ENCODE measurements around the gene ACOT11. TPM values are rescaled to one million over a fixed set of nuclear protein-coding genes. Genes with fewer than 3 reads are reported as not detected.

Gene ACOT11
- total and polyA plus RNA-seq, 10 of the 15 experiments (the other 5 are each of a cell fraction or from before 2014, with no cell fraction given): 0.04 to 0.85 (median 0.39) TPM; not detected in 1

GRCh38 chr1:54652168-54652567 is 104.1 kb downstream of the ACOT11 start:
- intact Hi-C loops (cut with micrococcal nuclease; ENCODE audit: unreplicated experiment): no loop called here
- Histone ChIP-seq H3K27ac (ENCODE audit: control insufficient read depth, insufficient read depth) (no peak overlapping the region), H3K4me2 (ENCODE audit: control insufficient read depth, insufficient read depth) (no peak overlapping the region), H3K4me3 (no peak overlapping the region), H3K36me3 (ENCODE audit: control insufficient read depth in 2 of 2, insufficient read depth in 2 of 2, low read length in 1 of 2) (no peaks in the 10 kb centered on the region), H3K9me3 (replicated peaks; ENCODE audit: control insufficient read depth, insufficient read depth, low read length) (no peaks in the 10 kb centered on the region), H3K9ac (ENCODE audit: control insufficient read depth, insufficient read depth, low read length) (no peak overlapping the region), H2AFZ (ENCODE audit: control insufficient read depth, low read depth, low read length) (no peak overlapping the region), H3K79me2 (ENCODE audit: control insufficient read depth, insufficient read depth, low read length) (no peaks in the 10 kb centered on the region), H4K20me1 (ENCODE audit: control insufficient read depth, insufficient read depth) (no peaks in the 10 kb centered on the region), H3K27me3 (replicated peaks in 1 of 2; ENCODE audit: control insufficient read depth in 2 of 2, insufficient read depth in 2 of 2, low read length in 1 of 2) (no peaks in the 10 kb centered on the region), H3K4me1 (ENCODE audit: control insufficient read depth, insufficient read depth, low read length) (no peaks in the 10 kb centered on the region)
- ChIA-PET POLR2A (no interaction called here), RAD21 (ENCODE audit: unreplicated experiment) (no interaction called here), SMC1A (ENCODE audit: uncharacterized antibody, unreplicated experiment) (no interaction called here), CTCF (interaction anchor here (1.5 kb wide), 1 partner anchor 11 kb away, joined by 3 read pairs; no protein-coding TSS in a partner anchor)
- no peak for FAIRE-seq
- DNase-seq (ENCODE audit: low read depth, low spot score): no peak
- in situ Hi-C loops (cut with MboI): no loop called here
- ATAC-seq: no peak
- BruUV-seq (replicated peaks): no TSS peak
- TF ChIP-seq BCL11A (IDR thresholded peaks at IDR 0.05; ENCODE audit: low read depth, low read length) (no peak), SMAD5 (IDR thresholded peaks at IDR 0.05; ENCODE audit: low read depth) (no peak), MYB (IDR thresholded peaks at IDR 0.05; ENCODE audit: borderline replicate concordance, low read depth, low read length) (no peak), RB1 (IDR thresholded peaks at IDR 0.05; ENCODE audit: borderline replicate concordance) (no peak)
- TF ChIP-seq, protein P1, sequence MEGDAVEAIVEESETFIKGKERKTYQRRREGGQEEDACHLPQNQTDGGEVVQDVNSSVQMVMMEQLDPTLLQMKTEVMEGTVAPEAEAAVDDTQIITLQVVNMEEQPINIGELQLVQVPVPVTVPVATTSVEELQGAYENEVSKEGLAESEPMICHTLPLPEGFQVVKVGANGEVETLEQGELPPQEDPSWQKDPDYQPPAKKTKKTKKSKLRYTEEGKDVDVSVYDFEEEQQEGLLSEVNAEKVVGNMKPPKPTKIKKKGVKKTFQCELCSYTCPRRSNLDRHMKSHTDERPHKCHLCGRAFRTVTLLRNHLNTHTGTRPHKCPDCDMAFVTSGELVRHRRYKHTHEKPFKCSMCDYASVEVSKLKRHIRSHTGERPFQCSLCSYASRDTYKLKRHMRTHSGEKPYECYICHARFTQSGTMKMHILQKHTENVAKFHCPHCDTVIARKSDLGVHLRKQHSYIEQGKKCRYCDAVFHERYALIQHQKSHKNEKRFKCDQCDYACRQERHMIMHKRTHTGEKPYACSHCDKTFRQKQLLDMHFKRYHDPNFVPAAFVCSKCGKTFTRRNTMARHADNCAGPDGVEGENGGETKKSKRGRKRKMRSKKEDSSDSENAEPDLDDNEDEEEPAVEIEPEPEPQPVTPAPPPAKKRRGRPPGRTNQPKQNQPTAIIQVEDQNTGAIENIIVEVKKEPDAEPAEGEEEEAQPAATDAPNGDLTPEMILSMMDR (IDR thresholded peaks at IDR 0.05 in 2 of 3, conservative IDR thresholded peaks at IDR 0.05 in 1 of 3; ENCODE audit: control insufficient read depth in 2 of 3, extremely low read depth in 1 of 3, insufficient read depth in 1 of 3, low read depth in 3 of 3, low read length in 3 of 3): no peak

DNA sequence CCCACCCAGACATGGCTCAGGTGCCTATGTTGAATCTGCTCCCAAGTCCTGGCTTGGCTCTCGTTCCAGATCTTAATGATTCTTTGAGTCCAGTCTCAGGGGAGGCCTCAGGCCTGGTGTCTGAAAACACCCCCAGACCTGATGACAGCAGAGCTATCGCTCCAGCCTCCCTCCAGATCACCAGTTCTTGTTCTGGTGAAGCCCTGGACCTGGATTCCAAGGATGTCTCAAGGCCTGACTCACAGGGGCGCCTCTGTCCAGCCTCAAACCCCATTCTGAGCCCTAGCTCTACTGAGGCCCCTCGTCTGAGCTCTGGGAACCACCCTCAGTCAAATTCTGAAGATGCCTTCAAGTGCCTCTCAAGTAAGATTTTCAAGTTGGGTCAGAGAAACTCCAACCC is 105.0 kb downstream of the ACOT11 start:
- in situ Hi-C loops (cut with MboI): no loop called here
- H3K27me3 ChIP-seq (replicated peaks in 1 of 2; ENCODE audit: control insufficient read depth in 2 of 2, insufficient read depth in 2 of 2, low read length in 1 of 2): no peaks in the 10 kb centered on the region
- no peaks in the 10 kb centered on the region for H4K20me1 ChIP-seq (ENCODE audit: control insufficient read depth, insufficient read depth)
- ATAC-seq: no peak
- no TSS peak for BruUV-seq (replicated peaks)
- no peak overlapping the region for H3K4me2 ChIP-seq (ENCODE audit: control insufficient read depth, insufficient read depth)
- no peaks in the 10 kb centered on the region for H3K36me3 ChIP-seq (ENCODE audit: control insufficient read depth in 2 of 2, insufficient read depth in 2 of 2, low read length in 1 of 2)
- H3K4me3 ChIP-seq: no peak overlapping the region
- FAIRE-seq: no peak
- no peaks in the 10 kb centered on the region; the same call in 2 of the 3 replicates for H3K9me3 ChIP-seq (replicated peaks; ENCODE audit: control insufficient read depth, insufficient read depth, low read length)
- no peaks in the 10 kb centered on the region for H3K79me2 ChIP-seq (ENCODE audit: control insufficient read depth, insufficient read depth, low read length)
- 2% methylated on average over 4 of the region's 4 CpGs for WGBS (ENCODE audit: insufficient coverage, insufficient replicate concordance, low lambda C conversion rate, missing lambda C conversion rate)
- no peak overlapping the region for H3K9ac ChIP-seq (ENCODE audit: control insufficient read depth, insufficient read depth, low read length)
- ChIA-PET POLR2A (no interaction called here), CTCF (interaction anchor here (1.5 kb wide), 1 partner anchor 10 kb away, joined by 3 read pairs; no protein-coding TSS in a partner anchor), RAD21 (ENCODE audit: unreplicated experiment) (no interaction called here), SMC1A (ENCODE audit: uncharacterized antibody, unreplicated experiment) (no interaction called here)
- no peaks in the 10 kb centered on the region for H3K4me1 ChIP-seq (ENCODE audit: control insufficient read depth, insufficient read depth, low read length)
- intact Hi-C loops (cut with micrococcal nuclease; ENCODE audit: unreplicated experiment): no loop called here
- no peak for DNase-seq (ENCODE audit: low read depth, low spot score)
- H3K27ac ChIP-seq (ENCODE audit: control insufficient read depth, insufficient read depth): no peak overlapping the region
- no peak overlapping the region for H2AFZ ChIP-seq (ENCODE audit: control insufficient read depth, low read depth, low read length)
- no peak for TF ChIP-seq STAT1 (conservative IDR thresholded peaks at IDR 0.05)
- no peak for TF ChIP-seq ATF7 (IDR thresholded peaks at IDR 0.05; ENCODE audit: low read depth)
- no peak for TF ChIP-seq FOS (IDR thresholded peaks at IDR 0.05; ENCODE audit: borderline replicate concordance, extremely low read depth, insufficient read length)
- no peak for TF ChIP-seq HDGF (IDR thresholded peaks at IDR 0.05)
- TF ChIP-seq CREB1 (IDR thresholded peaks at IDR 0.05; ENCODE audit: low read depth): no peak
- no peak for TF ChIP-seq ZNF217 (IDR thresholded peaks at IDR 0.05)
- no peak for TF ChIP-seq TCF12 (IDR thresholded peaks at IDR 0.05; ENCODE audit: low read depth, low read length)
- TF ChIP-seq RB1 (IDR thresholded peaks at IDR 0.05; ENCODE audit: borderline replicate concordance): no peak
- no peak for TF ChIP-seq PML (IDR thresholded peaks at IDR 0.05; ENCODE audit: low read length)
- no peak for TF ChIP-seq POU2F2 (IDR thresholded peaks at IDR 0.05; ENCODE audit: borderline replicate concordance, low read depth, low read length)
- TF ChIP-seq TAF1 (IDR thresholded peaks at IDR 0.05; ENCODE audit: borderline replicate concordance, low read depth, low read length): no peak
- TF ChIP-seq SREBF1 (IDR thresholded peaks at IDR 0.05; ENCODE audit: low read length): no peak
- no peak for TF ChIP-seq HDAC2 (IDR thresholded peaks at IDR 0.05)
- no peak for TF ChIP-seq SIN3A (IDR thresholded peaks at IDR 0.05; ENCODE audit: low read depth, low read length)
- TF ChIP-seq RELA (IDR thresholded peaks at IDR 0.05; ENCODE audit: borderline replicate concordance, partially characterized antibody): no peak
